NCI-H128 (cell line): ENCODE results near the gene GON4L.
"Not testable (repeated sequence)": the region's sequence is repeated elsewhere in the genome, so short reads cannot be mapped to it uniquely, and the experiment has no call there.

Source experiments
- DNase-seq: peaks from one replicate; lab custom pipeline; 2025; ENCODE audit not compliant: unreplicated experiment; lab: John Stamatoyannopoulos, UW

Gene GON4L

GRCh38 chr1:155856975-155857930, at the start of gene GON4L:
Gene GON4L (minus strand): TSS chr1:155857214. CDS start chr1:155853780, 3,434 bp downstream.
- DNase-seq, result peak; percentile 91

DNA sequence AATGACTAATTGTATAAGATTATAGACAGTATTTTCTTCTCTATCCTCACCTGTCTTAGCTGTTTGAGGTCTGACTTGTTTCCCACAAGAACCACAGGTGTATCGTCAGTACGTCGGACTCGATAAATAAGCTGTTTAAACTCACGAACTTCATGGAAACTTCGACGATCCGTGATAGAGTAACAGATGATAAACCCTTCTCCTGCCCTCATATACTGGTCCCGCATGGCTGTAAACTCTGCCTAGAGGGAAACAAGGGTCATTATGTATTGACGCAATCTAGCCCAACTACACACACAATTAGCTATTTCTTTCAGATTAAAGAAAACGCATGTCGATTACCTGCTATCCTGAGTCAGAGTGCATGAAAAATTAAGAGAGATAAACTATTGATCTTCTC, 47.2 kb upstream of the GON4L start:
- DNase-seq, result no peak

DNA sequence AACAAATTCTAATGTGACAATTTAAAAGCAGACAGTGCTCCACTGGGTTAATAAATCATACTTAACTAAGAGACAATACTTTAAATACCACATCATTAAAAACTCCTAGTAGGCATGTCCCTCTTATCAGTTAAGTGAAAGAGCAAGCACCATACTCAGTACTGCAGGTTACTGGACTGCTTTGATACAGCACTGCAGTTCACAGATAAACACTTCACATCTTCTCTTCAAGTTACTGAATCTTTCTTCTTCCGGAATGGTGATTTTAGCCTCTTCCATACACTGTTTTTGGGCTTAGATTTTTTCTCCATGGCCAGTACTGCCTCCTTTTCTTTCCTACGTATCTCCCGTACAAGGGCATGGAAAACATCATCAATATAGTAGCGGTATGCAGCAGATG, 43.1 kb upstream of the GON4L start:
- no peak for DNase-seq

DNA sequence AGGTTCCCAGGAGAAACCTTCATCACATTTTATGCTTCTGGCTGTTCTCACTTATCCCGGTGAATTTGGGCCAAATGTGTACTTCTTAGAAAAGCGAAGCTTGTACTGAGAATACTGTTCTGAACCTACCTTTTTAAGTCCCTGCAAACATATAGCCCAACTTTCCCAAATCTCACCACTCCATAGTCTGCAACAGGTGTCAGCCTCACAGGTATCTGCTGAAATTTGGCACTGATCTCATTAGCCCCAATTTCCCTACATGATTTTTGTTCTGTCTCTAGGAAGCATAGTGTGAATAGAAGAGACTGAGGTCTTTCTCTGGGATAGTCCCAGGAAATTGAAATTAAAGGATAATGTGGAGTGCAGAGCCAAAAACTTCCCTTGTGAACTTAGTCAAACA, 42.7 kb upstream of the GON4L start:
- no peak for DNase-seq

- DNase-seq, result no peak
Observed at GRCh38 chr1:155898888-155899287, 41.9 kb upstream of the GON4L start.

GRCh38 chr1:155897746-155898145, 40.7 kb upstream of the GON4L start:
- DNase-seq, result no peak

DNA sequence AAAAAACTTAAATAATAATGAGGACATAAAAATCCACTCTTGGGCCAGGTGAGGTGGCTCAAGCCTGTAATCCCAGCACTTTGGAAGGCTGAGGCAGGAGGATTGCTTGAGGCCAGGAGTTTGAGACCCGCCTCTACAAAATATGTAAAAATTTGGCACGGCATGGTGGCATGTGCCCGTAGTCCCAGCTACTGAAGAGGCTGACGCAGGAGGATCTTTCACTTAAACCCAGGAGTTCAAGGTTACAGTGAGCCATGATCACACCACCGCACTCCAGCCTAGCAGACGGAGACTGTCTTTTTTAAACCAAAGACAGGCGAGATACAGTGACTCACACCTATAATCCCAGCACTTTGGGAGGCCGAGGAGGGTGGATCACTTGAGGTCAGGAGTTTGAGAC, 39.5 kb upstream of the GON4L start:
- not testable (repeated sequence) for DNase-seq

- not testable (repeated sequence) for DNase-seq
Observed at GRCh38 chr1:155895617-155896016, 38.6 kb upstream of the GON4L start.

GRCh38 chr1:155893389-155894142, 36.6 kb upstream of the GON4L start:
- no peak for DNase-seq

DNA sequence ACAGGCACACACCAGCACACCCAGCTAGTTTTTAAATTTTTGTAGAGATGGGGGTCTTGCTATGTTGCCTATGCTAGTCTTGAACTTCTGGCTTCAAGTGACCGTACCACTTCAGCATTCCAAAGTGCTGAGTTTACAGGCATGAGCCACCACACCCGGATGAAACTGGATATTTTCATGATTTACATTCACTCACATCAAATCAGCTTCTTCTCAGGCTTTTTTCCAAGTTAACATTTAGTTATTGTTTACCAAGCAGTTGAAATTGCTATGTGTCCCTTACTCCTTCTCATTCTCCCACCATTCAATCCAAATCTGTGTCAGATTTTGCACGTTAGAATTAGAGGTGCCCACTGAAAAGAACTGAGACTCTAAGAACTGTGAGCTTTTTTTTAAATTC, 35.8 kb upstream of the GON4L start:
- no peak for DNase-seq

- no peak for DNase-seq
Observed at GRCh38 chr1:155890251-155890650, 33.2 kb upstream of the GON4L start.

DNA sequence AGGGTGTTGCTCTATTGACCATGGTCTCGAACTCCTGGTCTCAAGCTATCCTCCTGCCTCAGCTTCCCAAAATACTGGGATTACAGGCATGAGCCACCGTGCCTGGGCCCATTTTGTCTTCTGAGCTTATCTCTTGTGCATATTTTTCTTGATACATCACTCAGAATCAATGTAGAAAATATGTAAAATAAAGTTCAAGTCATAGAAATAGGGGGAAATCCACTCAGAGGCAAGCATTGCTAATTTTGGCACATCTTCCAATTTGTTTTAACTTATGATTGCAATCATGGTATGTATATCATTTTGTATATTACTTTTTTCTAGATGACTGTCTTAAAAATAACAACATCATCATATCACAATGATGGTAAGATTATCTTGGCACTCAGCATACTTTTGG, 32.6 kb upstream of the GON4L start:
- DNase-seq, result no peak

DNA sequence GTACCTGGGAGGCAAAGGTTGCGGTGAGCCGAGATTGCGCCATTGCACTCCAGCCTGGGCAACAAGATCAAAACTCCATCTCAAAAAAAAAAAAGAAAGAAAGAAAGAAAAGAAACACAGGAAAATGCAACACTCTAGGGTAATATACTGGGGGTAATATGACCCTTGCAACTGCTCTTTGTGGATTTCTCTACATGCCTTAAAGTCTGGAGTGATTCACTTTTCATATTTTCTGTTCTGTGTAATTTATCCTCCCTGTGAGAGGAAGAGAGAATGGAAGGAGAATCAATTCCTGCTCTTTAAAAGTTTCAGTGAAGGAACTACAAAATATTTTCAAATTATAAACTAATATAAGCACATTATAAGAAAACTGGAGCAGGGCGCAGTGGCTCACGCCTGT, 31.5 kb upstream of the GON4L start:
- no peak for DNase-seq

DNA sequence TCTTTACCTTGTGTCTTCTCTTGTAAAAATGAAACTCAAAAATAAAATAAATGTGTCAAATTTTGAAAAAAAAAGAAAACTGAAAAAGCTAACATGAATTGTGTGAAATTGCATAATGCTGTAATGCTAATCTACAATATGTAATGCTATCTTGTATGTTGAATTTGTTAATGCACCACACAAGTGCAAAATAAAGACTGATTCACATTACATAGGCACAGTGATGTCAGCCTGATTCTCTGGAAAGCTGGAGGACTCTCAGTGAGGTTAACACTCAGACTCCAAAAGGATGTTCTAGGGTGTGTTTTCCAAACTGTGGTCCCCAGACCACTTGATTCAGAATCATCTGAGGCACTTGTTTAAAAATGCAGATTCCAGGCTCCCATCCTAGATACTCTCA, 28.0 kb upstream of the GON4L start:
- DNase-seq, result no peak

- DNase-seq, result no peak
Observed at GRCh38 chr1:155884031-155884960, 27.3 kb upstream of the GON4L start.

- DNase-seq, result no peak
Observed at GRCh38 chr1:155882766-155883165, 25.8 kb upstream of the GON4L start.

- DNase-seq, result no peak
Observed at GRCh38 chr1:155882235-155882634, 25.2 kb upstream of the GON4L start.

- DNase-seq, result no peak
Observed at GRCh38 chr1:155880950-155881349, 23.9 kb upstream of the GON4L start.

- no peak for DNase-seq
Observed at GRCh38 chr1:155880251-155880650, 23.2 kb upstream of the GON4L start.

DNA sequence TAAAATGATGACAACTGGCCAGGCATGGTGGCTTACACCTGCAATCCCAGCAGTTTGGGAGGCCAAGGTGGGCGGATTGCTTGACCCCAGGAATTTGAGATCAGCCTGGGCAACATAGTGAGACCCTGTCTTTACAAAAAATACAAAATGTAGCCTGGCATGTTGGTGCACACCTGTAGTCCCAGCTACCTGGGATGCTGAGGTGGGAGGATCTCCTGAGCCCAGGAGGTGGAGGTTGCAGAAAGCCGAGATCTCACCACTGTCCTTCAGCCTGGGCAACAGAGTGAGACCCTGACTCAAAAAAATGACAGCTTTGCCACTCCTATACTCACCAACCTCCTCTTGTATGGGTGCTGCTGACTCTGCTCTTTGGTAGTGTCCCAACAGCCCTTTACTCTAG, 20.9 kb upstream of the GON4L start:
- no peak for DNase-seq

- no peak for DNase-seq
Observed at GRCh38 chr1:155873860-155874259, 16.8 kb upstream of the GON4L start.
